SIG-M5 treated with dmso at 0.1 percent for 504 hours (cell line): ENCODE data around the gene SEPTIN8.

Source experiments
- DNase-seq: peaks from one replicate; lab custom pipeline; 2025; ENCODE audit not compliant: unreplicated experiment; lab: John Stamatoyannopoulos, UW

The SEPTIN8 gene

GRCh38 chr5:132750471-132751230 lies 26.4 kb downstream of the SEPTIN8 start:
- no peak for DNase-seq

GRCh38 chr5:132749506-132749905 lies 27.5 kb downstream of the SEPTIN8 start:
- no peak for DNase-seq

- DNase-seq, result no peak
Observed at GRCh38 chr5:132748522-132749000, 28.5 kb downstream of the SEPTIN8 start.

GRCh38 chr5:132747616-132748440 lies 29.2 kb downstream of the SEPTIN8 start:
- no peak for DNase-seq

GRCh38 chr5:132746954-132747615 lies 30.0 kb downstream of the SEPTIN8 start, which contains the start of gene CCNI2:
CCNI2 (plus strand) TSS chr5:132747426; CDS start chr5:132747496, 70 bp downstream.
- DNase-seq, result no peak

- DNase-seq, result no peak
Observed at GRCh38 chr5:132746592-132746953, 30.5 kb downstream of the SEPTIN8 start.

GRCh38 chr5:132744659-132745058 lies 32.4 kb downstream of the SEPTIN8 start:
- no peak for DNase-seq

GRCh38 chr5:132742626-132743025 lies 34.4 kb downstream of the SEPTIN8 start:
- DNase-seq, result no peak

- DNase-seq, result no peak
Observed at GRCh38 chr5:132742158-132742557, 34.9 kb downstream of the SEPTIN8 start.

GRCh38 chr5:132739232-132739631 lies 37.8 kb downstream of the SEPTIN8 start:
- no peak for DNase-seq

GRCh38 chr5:132737982-132738681 lies 38.9 kb downstream of the SEPTIN8 start:
- DNase-seq, result no peak

GRCh38 chr5:132736853-132737833 lies 39.9 kb downstream of the SEPTIN8 start, which contains the start of gene KIF3A:
KIF3A (minus strand) TSS chr5:132737546; CDS start chr5:132737419, 127 bp downstream.
- peak; percentile 95 for DNase-seq

GRCh38 chr5:132734687-132735086 lies 42.4 kb downstream of the SEPTIN8 start:
- no peak for DNase-seq

- DNase-seq, result no peak
Observed at GRCh38 chr5:132733499-132734148, 43.4 kb downstream of the SEPTIN8 start.

GRCh38 chr5:132729896-132730295 lies 47.1 kb downstream of the SEPTIN8 start:
- DNase-seq, result no peak

GRCh38 chr5:132725745-132726144 lies 51.3 kb downstream of the SEPTIN8 start:
- DNase-seq, result no peak

GRCh38 chr5:132718544-132719312 lies 58.3 kb downstream of the SEPTIN8 start:
- no peak for DNase-seq
